IMR-90 (cell line): Measurements from ENCODE around the gene RPH3AL.

Experiments used
- BHLHE40 ChIP-seq: fragments of 150-350 bp; IDR thresholded peaks from 2 replicates; pipeline ENCODE4 v1.6.1; 2016; ENCODE audit warnings: mild to moderate bottlenecking, low read depth, low read length
- CEBPB ChIP-seq: IDR thresholded peaks from 2 replicates; pipeline ENCODE4 v1.6.1; 2012; ENCODE audit warnings: low read depth, low read length, improper control_type of control experiment
- MAFK ChIP-seq: IDR thresholded peaks from 2 replicates; pipeline ENCODE4 v1.6.1; 2012; ENCODE audit warnings: low read depth, low read length, improper control_type of control experiment
- POLR2A ChIP-seq: IDR thresholded peaks from 2 replicates; pipeline ENCODE4 v1.6.1; 2012; ENCODE audit warnings: mild to moderate bottlenecking, low read depth, low read length
- RAD21 ChIP-seq: IDR thresholded peaks from 2 replicates; pipeline ENCODE4 v1.6.1; 2012; ENCODE audit warnings: low read length, improper control_type of control experiment
- RCOR1 ChIP-seq: IDR thresholded peaks from 2 replicates; pipeline ENCODE4 v1.6.1; 2012; ENCODE audit warnings: mild to moderate bottlenecking, low read length, improper control_type of control experiment; ENCODE audit not compliant: insufficient replicate concordance
- SMC3 ChIP-seq: fragments of 150-350 bp; IDR thresholded peaks from 2 replicates; pipeline ENCODE4 v1.6.1; 2016; ENCODE audit warnings: low read depth, mild to moderate bottlenecking, antibody characterized with exemption, low read length, moderate library complexity
- TF ChIP-seq, protein P1 (sequence below): conservative IDR thresholded peaks from 2 replicates; pipeline ENCODE4 v1.5.1; 2012; ENCODE audit warnings: mild to moderate bottlenecking, low read depth, low read length, improper control_type of control experiment
- TF ChIP-seq, protein P2 (sequence below): fragments of 150-350 bp; IDR thresholded peaks from 2 replicates; pipeline ENCODE4 v1.6.1; 2017; ENCODE audit warnings: mild to moderate bottlenecking, antibody characterized with exemption, low read length, low read depth
- TF ChIP-seq, protein P3 (sequence below): fragments of 150-350 bp; IDR thresholded peaks from 2 replicates; pipeline ENCODE4 v1.6.1; 2016; ENCODE audit warnings: low read depth, mild to moderate bottlenecking, low read length, moderate library complexity, borderline replicate concordance

DNA sequence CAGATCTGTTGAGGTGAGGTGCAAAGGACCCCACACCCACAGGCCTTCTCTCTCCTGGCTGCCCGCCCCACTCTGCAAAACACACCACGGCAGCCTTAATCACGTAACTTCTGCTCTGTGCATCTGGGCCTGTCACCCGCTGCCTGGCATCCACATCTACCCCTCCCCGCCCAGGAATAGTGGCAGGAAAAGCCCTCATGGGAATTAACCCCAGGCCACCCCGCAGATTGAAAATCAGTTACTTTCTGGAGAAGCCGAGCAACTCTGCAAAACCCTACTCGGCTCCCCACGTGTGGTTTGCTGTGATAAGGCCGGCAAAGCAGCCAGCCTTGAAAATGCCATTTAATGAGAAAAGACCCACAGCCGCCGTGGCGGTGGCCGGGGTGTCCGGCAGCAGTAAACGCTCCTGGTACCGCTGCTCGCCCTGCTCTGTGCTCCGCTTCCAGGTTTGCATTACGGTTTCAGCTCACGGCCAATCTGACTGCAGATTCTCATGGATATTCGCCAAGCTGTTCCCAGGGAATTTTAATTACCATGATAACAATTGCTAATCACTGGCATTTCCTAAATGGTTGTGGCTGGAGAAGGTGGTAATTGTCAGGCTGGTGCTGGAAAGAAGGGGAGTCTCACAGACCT, 93.1 kb downstream of the RPH3AL start:
- TF ChIP-seq, protein P1, sequence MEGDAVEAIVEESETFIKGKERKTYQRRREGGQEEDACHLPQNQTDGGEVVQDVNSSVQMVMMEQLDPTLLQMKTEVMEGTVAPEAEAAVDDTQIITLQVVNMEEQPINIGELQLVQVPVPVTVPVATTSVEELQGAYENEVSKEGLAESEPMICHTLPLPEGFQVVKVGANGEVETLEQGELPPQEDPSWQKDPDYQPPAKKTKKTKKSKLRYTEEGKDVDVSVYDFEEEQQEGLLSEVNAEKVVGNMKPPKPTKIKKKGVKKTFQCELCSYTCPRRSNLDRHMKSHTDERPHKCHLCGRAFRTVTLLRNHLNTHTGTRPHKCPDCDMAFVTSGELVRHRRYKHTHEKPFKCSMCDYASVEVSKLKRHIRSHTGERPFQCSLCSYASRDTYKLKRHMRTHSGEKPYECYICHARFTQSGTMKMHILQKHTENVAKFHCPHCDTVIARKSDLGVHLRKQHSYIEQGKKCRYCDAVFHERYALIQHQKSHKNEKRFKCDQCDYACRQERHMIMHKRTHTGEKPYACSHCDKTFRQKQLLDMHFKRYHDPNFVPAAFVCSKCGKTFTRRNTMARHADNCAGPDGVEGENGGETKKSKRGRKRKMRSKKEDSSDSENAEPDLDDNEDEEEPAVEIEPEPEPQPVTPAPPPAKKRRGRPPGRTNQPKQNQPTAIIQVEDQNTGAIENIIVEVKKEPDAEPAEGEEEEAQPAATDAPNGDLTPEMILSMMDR, result no peak
- TF ChIP-seq, protein P2, sequence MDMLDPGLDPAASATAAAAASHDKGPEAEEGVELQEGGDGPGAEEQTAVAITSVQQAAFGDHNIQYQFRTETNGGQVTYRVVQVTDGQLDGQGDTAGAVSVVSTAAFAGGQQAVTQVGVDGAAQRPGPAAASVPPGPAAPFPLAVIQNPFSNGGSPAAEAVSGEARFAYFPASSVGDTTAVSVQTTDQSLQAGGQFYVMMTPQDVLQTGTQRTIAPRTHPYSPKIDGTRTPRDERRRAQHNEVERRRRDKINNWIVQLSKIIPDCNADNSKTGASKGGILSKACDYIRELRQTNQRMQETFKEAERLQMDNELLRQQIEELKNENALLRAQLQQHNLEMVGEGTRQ, result no peak
- TF ChIP-seq SMC3 (no peak), POLR2A (no peak), MAFK (no peak), CEBPB (no peak), RAD21 (no peak), BHLHE40 (no peak), RCOR1 (no peak)
- TF ChIP-seq, protein P3, sequence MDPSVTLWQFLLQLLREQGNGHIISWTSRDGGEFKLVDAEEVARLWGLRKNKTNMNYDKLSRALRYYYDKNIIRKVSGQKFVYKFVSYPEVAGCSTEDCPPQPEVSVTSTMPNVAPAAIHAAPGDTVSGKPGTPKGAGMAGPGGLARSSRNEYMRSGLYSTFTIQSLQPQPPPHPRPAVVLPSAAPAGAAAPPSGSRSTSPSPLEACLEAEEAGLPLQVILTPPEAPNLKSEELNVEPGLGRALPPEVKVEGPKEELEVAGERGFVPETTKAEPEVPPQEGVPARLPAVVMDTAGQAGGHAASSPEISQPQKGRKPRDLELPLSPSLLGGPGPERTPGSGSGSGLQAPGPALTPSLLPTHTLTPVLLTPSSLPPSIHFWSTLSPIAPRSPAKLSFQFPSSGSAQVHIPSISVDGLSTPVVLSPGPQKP, result no peak
